Naive thymus-derived CD4-positive, alpha-beta T cell (primary cell): ENCODE data around the gene SORL1. TPM values are rescaled to one million over a fixed set of nuclear protein-coding genes. Genes with fewer than 3 reads are reported as not detected.
A peak's percentile ranks its signal among the peaks of the same experiment; 100 is the strongest.

Source experiments
- ATAC-seq: fragments of 150-1000 bp; cut with Tn5 transposase; 2 replicates; pipeline ENCODE4 v1.10.0; 2021; ENCODE audit warnings: mild to moderate bottlenecking, moderate library complexity
- CTCF ChIA-PET: fragments of 350-600 bp; sonication (Branson Sonifier 250); formaldehyde crosslinking; loops from one replicate; lab custom pipeline; 2021; ENCODE audit warnings: antibody characterized with exemption; lab: Charles Lee
- POLR2A ChIA-PET: fragments of 350-600 bp; sonication (Branson Sonifier 250); formaldehyde crosslinking; loops from one replicate; lab custom pipeline; 2021; ENCODE audit warnings: antibody characterized with exemption, inconsistent platforms; lab: Charles Lee
- DNase-seq, 9 donors: peaks; one replicate each; pipeline versions ENCODE4 v3.0.0 to v3.0.0-alpha.2; 2020 to 2022; ENCODE audit warnings: mixed read lengths in 1 of 9
- H3K27ac ChIP-seq: one replicate; pipeline ENCODE4 v1.7.0; 2013; ENCODE audit warnings: mild to moderate bottlenecking, low read depth, low read length, moderate library complexity
- H3K27me3 ChIP-seq, 2 donors: one replicate each; pipeline ENCODE4 v1.7.0; 2013; ENCODE audit warnings: low read length in 2 of 2, mild to moderate bottlenecking in 2 of 2, moderate library complexity in 2 of 2; ENCODE audit not compliant: control insufficient read depth in 2 of 2, insufficient read depth in 2 of 2
- H3K36me3 ChIP-seq, 3 experiments: 1 replicate in 2 of 3; 2 replicates in 1 of 3; pipeline ENCODE4 v1.7.0; 2013; ENCODE audit warnings: low read length in 3 of 3, mild to moderate bottlenecking in 3 of 3, moderate library complexity in 1 of 3; ENCODE audit not compliant: insufficient read depth in 3 of 3, control insufficient read depth in 2 of 3
- H3K4me1 ChIP-seq, 2 donors: one replicate each; pipeline ENCODE4 v1.7.0; 2013; ENCODE audit warnings: low read length in 2 of 2, mild to moderate bottlenecking in 2 of 2, moderate library complexity in 1 of 2; ENCODE audit not compliant: control insufficient read depth in 2 of 2, insufficient read depth in 2 of 2
- H3K4me3 ChIP-seq: 2 replicates; pipeline ENCODE4 v1.7.0; 2013; ENCODE audit warnings: mild to moderate bottlenecking, low read length
- H3K9me3 ChIP-seq, 3 experiments: 1 replicate in 2 of 3; 2 replicates in 1 of 3; pipeline ENCODE4 v1.7.0; 2013; ENCODE audit warnings: low read length in 3 of 3; ENCODE audit not compliant: control insufficient read depth in 2 of 3
- H3K27ac Mint-ChIP-seq, 9 donors: one replicate each; pipeline ENCODE4 v1.8.0; 2020 to 2022; ENCODE audit warnings: mixed read lengths in 9 of 9, mild to moderate bottlenecking in 8 of 9, moderate library complexity in 5 of 9, inconsistent platforms in 2 of 9
- H3K27me3 Mint-ChIP-seq, 5 donors: one replicate each; pipeline ENCODE4 v1.8.0; 2021 to 2022; ENCODE audit warnings: mixed read lengths in 5 of 5, mild to moderate bottlenecking in 1 of 5
- H3K36me3 Mint-ChIP-seq, 5 donors: one replicate each; pipeline ENCODE4 v1.8.0; 2020 to 2022; ENCODE audit warnings: mixed read lengths in 5 of 5, mild to moderate bottlenecking in 3 of 5, inconsistent platforms in 1 of 5
- H3K4me1 Mint-ChIP-seq, 7 donors: one replicate each; pipeline ENCODE4 v1.8.0; 2020 to 2022; ENCODE audit warnings: mixed read lengths in 7 of 7, mild to moderate bottlenecking in 3 of 7, inconsistent platforms in 1 of 7
- H3K4me3 Mint-ChIP-seq, 10 donors: one replicate each; pipeline ENCODE4 v1.8.0; 2020 to 2022; ENCODE audit warnings: mild to moderate bottlenecking in 10 of 10, mixed read lengths in 10 of 10, moderate library complexity in 6 of 10, inconsistent platforms in 2 of 10
- H3K9me3 Mint-ChIP-seq, 11 donors: one replicate each; pipeline ENCODE4 v1.8.0; 2020 to 2022; ENCODE audit warnings: mixed read lengths in 11 of 11, mild to moderate bottlenecking in 4 of 11, inconsistent platforms in 1 of 11, moderate library complexity in 1 of 11
- intact Hi-C, 2 donors: fragments of 100-400 bp; cut with micrococcal nuclease; formaldehyde crosslinking; loops; one replicate each; pipeline ENCODE4 v1.15.1; 2023
- polyA plus RNA-seq, 2 donors: library from polyadenylated mRNA; unstranded; fragments of 300-500 nt; fragmentation: Illumina TruSeq; gene quantifications; one replicate each; pipeline ENCODE4 v1.2.3, GENCODE V29; 2021
- total RNA-seq, 6 experiments: library from RNA in 5 of 6; stranded (reverse) in 5 of 6; gene quantifications; 1 replicate in 5 of 6; 2 replicates in 1 of 6; pipeline ENCODE4 v1.2.3 and lab custom pipeline; 2021 to 2026

SORL1 gene
- total and polyA plus RNA-seq, 7 experiments from 2014 or later, result 165 to 555 (median 321) TPM

GRCh38 chr11:121556937-121557336 is 104.8 kb downstream of the SORL1 start:
- no peaks in the 10 kb centered on the region for H3K4me1 ChIP-seq
- DNase-seq (no peak), ATAC-seq (no peak)
- intact Hi-C loops, result no loop called here
- H3K4me3 Mint-ChIP-seq, result peak overlapping the region in 1 of 10 donors; percentile 5
- H3K36me3 ChIP-seq, result peaks cover 51 to 99% (median 60%) of the 10 kb centered on the region in 3 experiments
- H3K27ac ChIP-seq, result no peak overlapping the region
- ChIA-PET POLR2A (no interaction called here), CTCF (no interaction called here)
- H3K4me3 ChIP-seq, result no peak overlapping the region
- peaks cover 27 to 77% (median 56%) of the 10 kb centered on the region in 5 donors for H3K36me3 Mint-ChIP-seq
- H3K27ac Mint-ChIP-seq, result peak overlapping the region in 7 of 9 donors; percentile 11 to 77 (median 47)
- H3K27me3 Mint-ChIP-seq, result no peaks in the 10 kb centered on the region
- no peaks in the 10 kb centered on the region for H3K9me3 ChIP-seq
- H3K27me3 ChIP-seq, result no peaks in the 10 kb centered on the region
- peaks cover 7 to 38% (median 33%) of the 10 kb centered on the region in 7 donors for H3K4me1 Mint-ChIP-seq
- peaks cover 0 to 2% (median 0%) of the 10 kb centered on the region in 11 donors for H3K9me3 Mint-ChIP-seq

GRCh38 chr11:121557348-121557747 is 105.2 kb downstream of the SORL1 start:
- ATAC-seq, result peak; percentile 27
- H3K27ac ChIP-seq, result no peak overlapping the region
- H3K4me1 Mint-ChIP-seq, result peaks cover 9 to 42% (median 37%) of the 10 kb centered on the region in 7 donors

GRCh38 chr11:121559606-121560200 is 107.6 kb downstream of the SORL1 start:
- CTCF ChIA-PET, result no interaction called here

More at GRCh38 chr11:121557348-121557747, 105.2 kb downstream of the SORL1 start:
- POLR2A ChIA-PET, result no interaction called here
- H3K4me3 ChIP-seq, result no peak overlapping the region
- Mint-ChIP-seq H3K4me3 (no peak overlapping the region), H3K27ac (peak overlapping the region in 6 of 9 donors; percentile 10 to 51 (median 28)), H3K27me3 (no peaks in the 10 kb centered on the region), H3K9me3 (peaks cover 0 to 2% (median 0%) of the 10 kb centered on the region in 11 donors), H3K36me3 (peaks cover 25 to 77% (median 52%) of the 10 kb centered on the region in 5 donors)
- CTCF ChIA-PET, result no interaction called here
- H3K4me1 ChIP-seq, result no peaks in the 10 kb centered on the region
- no peaks in the 10 kb centered on the region for H3K9me3 ChIP-seq
- no peaks in the 10 kb centered on the region for H3K27me3 ChIP-seq
- H3K36me3 ChIP-seq, result peaks cover 49 to 99% (median 56%) of the 10 kb centered on the region in 3 experiments
- intact Hi-C loops, result no loop called here
- DNase-seq, result no peak

GRCh38 chr11:121560236-121560635 is 108.1 kb downstream of the SORL1 start:
- H3K4me1 Mint-ChIP-seq, result peaks cover 13 to 60% (median 45%) of the 10 kb centered on the region in 7 donors
- Histone ChIP-seq H3K4me3 (no peak overlapping the region), H3K27ac (no peak overlapping the region), H3K27me3 (no peaks in the 10 kb centered on the region), H3K36me3 (peaks cover 26 to 99% (median 38%) of the 10 kb centered on the region in 3 experiments), H3K9me3 (no peaks in the 10 kb centered on the region), H3K4me1 (no peaks in the 10 kb centered on the region)
- intact Hi-C loops, result loop anchor here in 1 of 2 donors (2.0 kb wide), 1 partner anchor 13 kb away; no protein-coding TSS in a partner anchor
- peak overlapping the region in 6 of 9 donors; percentile 11 to 78 (median 39) for H3K27ac Mint-ChIP-seq
- ATAC-seq (no peak), DNase-seq (no peak)
- POLR2A ChIA-PET, result no interaction called here
- CTCF ChIA-PET, result no interaction called here
- peaks cover 25 to 70% (median 39%) of the 10 kb centered on the region in 5 donors for H3K36me3 Mint-ChIP-seq
- no peaks in the 10 kb centered on the region for H3K27me3 Mint-ChIP-seq
- H3K4me3 Mint-ChIP-seq, result no peak overlapping the region
- no peaks in the 10 kb centered on the region for H3K9me3 Mint-ChIP-seq

More at GRCh38 chr11:121559606-121560200, 107.6 kb downstream of the SORL1 start:
- no peaks in the 10 kb centered on the region for H3K27me3 Mint-ChIP-seq
- no peaks in the 10 kb centered on the region for H3K9me3 Mint-ChIP-seq
- no peak for DNase-seq
- peak overlapping the region; percentile 10 to 78 (median 55) for H3K27ac Mint-ChIP-seq
- H3K36me3 ChIP-seq, result peaks cover 26 to 99% (median 38%) of the 10 kb centered on the region in 3 experiments
- no peaks in the 10 kb centered on the region for H3K9me3 ChIP-seq
- no peaks in the 10 kb centered on the region for H3K27me3 ChIP-seq
- no peak overlapping the region for H3K27ac ChIP-seq
- H3K4me1 Mint-ChIP-seq, result peaks cover 13 to 56% (median 45%) of the 10 kb centered on the region in 7 donors
- no peaks in the 10 kb centered on the region for H3K4me1 ChIP-seq
- no peak overlapping the region for H3K4me3 Mint-ChIP-seq
- POLR2A ChIA-PET, result no interaction called here
- peaks cover 25 to 69% (median 37%) of the 10 kb centered on the region in 5 donors for H3K36me3 Mint-ChIP-seq
- no peak for ATAC-seq
- no peak overlapping the region for H3K4me3 ChIP-seq
- intact Hi-C loops, result loop anchor here in 1 of 2 donors (2.0 kb wide), 1 partner anchor 13 kb away; no protein-coding TSS in a partner anchor

GRCh38 chr11:121561240-121561639 is 109.1 kb downstream of the SORL1 start:
- Mint-ChIP-seq H3K27me3 (no peaks in the 10 kb centered on the region), H3K4me3 (no peak overlapping the region), H3K36me3 (peaks cover 20 to 64% (median 36%) of the 10 kb centered on the region in 5 donors), H3K27ac (peak overlapping the region in 7 of 9 donors; percentile 14 to 78 (median 30)), H3K4me1 (peaks cover 13 to 58% (median 44%) of the 10 kb centered on the region in 7 donors), H3K9me3 (no peaks in the 10 kb centered on the region)
- no peak overlapping the region for H3K27ac ChIP-seq
- no peak overlapping the region for H3K4me3 ChIP-seq
- ChIA-PET POLR2A (no interaction called here), CTCF (interaction anchor here (0.7 to 1.0 kb wide), 2 partner anchors 48 to 1054 kb away, joined by 3 to 4 read pairs; no protein-coding TSS in a partner anchor)
- no peaks in the 10 kb centered on the region for H3K4me1 ChIP-seq
- H3K9me3 ChIP-seq, result no peaks in the 10 kb centered on the region
- DNase-seq, result no peak
- intact Hi-C loops, result loop anchor here in 1 of 2 donors (2.0 kb wide), 1 partner anchor 14 kb away; no protein-coding TSS in a partner anchor
- peaks cover 22 to 98% (median 38%) of the 10 kb centered on the region in 3 experiments for H3K36me3 ChIP-seq
- ATAC-seq, result no peak
- no peaks in the 10 kb centered on the region for H3K27me3 ChIP-seq

GRCh38 chr11:121561716-121562115 is 109.6 kb downstream of the SORL1 start:
- Histone ChIP-seq H3K27me3 (no peaks in the 10 kb centered on the region), H3K4me3 (no peak overlapping the region), H3K36me3 (peaks cover 19 to 98% (median 35%) of the 10 kb centered on the region in 3 experiments), H3K9me3 (no peaks in the 10 kb centered on the region), H3K27ac (no peak overlapping the region), H3K4me1 (no peaks in the 10 kb centered on the region)
- no peak for ATAC-seq
- peaks cover 0 to under 1% (median 0%) of the 10 kb centered on the region in 11 donors for H3K9me3 Mint-ChIP-seq
- ChIA-PET CTCF (interaction anchor here (0.7 to 1.0 kb wide), 2 partner anchors 48 to 1055 kb away, joined by 3 to 4 read pairs; no protein-coding TSS in a partner anchor), POLR2A (interaction anchor here (0.7 kb wide), 1 partner anchor 31 kb away, joined by 3 read pairs; no protein-coding TSS in a partner anchor)
- H3K27me3 Mint-ChIP-seq, result no peaks in the 10 kb centered on the region
- peak overlapping the region in 6 of 9 donors; percentile 19 to 82 (median 30) for H3K27ac Mint-ChIP-seq
- DNase-seq, result no peak
- peaks cover 13 to 53% (median 40%) of the 10 kb centered on the region in 7 donors for H3K4me1 Mint-ChIP-seq
- intact Hi-C loops, result loop anchor here in 1 of 2 donors (2.0 kb wide), 1 partner anchor 15 kb away; no protein-coding TSS in a partner anchor
- H3K36me3 Mint-ChIP-seq, result peaks cover 16 to 63% (median 32%) of the 10 kb centered on the region in 5 donors
- no peak overlapping the region for H3K4me3 Mint-ChIP-seq
